ENCODE data around the gene CGNL1. TPM values are rescaled to one million over a fixed set of nuclear protein-coding genes. Genes with fewer than 3 reads are reported as not detected.

The CGNL1 gene
- total and polyA plus RNA-seq, 8 donors: 7.3 to 35.8 (median 24.2) TPM

DNA sequence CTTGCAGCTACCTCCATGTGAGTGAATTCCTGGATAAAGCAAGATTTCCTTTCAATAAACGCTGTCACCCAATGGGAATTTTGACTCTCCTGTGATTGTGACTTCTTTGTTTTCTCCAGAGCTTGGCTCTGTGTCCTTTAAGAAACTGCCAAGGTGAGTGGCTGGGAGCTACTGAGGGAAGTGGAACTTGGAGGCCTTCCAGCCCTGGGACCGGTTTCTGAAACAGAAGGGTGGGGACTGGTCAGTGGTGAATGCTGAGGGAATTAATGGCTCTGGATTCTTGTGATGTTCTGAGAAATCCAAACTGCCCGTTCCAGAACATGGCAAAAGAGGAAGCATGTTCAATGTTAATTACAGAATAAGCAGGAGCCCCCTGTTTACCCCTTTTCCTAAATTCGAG lies 174.3 kb downstream of the CGNL1 start:
- 28 to 40% methylated on average over 4 of the region's 4 CpGs for WGBS, 2 donors
- intact Hi-C loops (cut with DNase I): no loop called here
- TF ChIP-seq, protein P1, sequence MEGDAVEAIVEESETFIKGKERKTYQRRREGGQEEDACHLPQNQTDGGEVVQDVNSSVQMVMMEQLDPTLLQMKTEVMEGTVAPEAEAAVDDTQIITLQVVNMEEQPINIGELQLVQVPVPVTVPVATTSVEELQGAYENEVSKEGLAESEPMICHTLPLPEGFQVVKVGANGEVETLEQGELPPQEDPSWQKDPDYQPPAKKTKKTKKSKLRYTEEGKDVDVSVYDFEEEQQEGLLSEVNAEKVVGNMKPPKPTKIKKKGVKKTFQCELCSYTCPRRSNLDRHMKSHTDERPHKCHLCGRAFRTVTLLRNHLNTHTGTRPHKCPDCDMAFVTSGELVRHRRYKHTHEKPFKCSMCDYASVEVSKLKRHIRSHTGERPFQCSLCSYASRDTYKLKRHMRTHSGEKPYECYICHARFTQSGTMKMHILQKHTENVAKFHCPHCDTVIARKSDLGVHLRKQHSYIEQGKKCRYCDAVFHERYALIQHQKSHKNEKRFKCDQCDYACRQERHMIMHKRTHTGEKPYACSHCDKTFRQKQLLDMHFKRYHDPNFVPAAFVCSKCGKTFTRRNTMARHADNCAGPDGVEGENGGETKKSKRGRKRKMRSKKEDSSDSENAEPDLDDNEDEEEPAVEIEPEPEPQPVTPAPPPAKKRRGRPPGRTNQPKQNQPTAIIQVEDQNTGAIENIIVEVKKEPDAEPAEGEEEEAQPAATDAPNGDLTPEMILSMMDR (IDR thresholded peaks at IDR 0.05): no peak
- no peak overlapping the region for H3K4me3 ChIP-seq
- no peaks in the 10 kb centered on the region for H3K27me3 ChIP-seq
- peaks cover 0 to 11% (median 6%) of the 10 kb centered on the region in 3 donors for H3K36me3 ChIP-seq
- peak in 4 of 6 donors; percentile 53 to 79 (median 66) for DNase-seq
- H3K9me3 ChIP-seq: no peaks in the 10 kb centered on the region
- peak overlapping the region; percentile 29 to 71 (median 54) for H3K27ac ChIP-seq
- ATAC-seq: peak; percentile 48 to 56 (median 53)
- FAIRE-seq: no peak
- peaks cover 11 to 33% (median 22%) of the 10 kb centered on the region in 3 donors for H3K4me1 ChIP-seq

DNA sequence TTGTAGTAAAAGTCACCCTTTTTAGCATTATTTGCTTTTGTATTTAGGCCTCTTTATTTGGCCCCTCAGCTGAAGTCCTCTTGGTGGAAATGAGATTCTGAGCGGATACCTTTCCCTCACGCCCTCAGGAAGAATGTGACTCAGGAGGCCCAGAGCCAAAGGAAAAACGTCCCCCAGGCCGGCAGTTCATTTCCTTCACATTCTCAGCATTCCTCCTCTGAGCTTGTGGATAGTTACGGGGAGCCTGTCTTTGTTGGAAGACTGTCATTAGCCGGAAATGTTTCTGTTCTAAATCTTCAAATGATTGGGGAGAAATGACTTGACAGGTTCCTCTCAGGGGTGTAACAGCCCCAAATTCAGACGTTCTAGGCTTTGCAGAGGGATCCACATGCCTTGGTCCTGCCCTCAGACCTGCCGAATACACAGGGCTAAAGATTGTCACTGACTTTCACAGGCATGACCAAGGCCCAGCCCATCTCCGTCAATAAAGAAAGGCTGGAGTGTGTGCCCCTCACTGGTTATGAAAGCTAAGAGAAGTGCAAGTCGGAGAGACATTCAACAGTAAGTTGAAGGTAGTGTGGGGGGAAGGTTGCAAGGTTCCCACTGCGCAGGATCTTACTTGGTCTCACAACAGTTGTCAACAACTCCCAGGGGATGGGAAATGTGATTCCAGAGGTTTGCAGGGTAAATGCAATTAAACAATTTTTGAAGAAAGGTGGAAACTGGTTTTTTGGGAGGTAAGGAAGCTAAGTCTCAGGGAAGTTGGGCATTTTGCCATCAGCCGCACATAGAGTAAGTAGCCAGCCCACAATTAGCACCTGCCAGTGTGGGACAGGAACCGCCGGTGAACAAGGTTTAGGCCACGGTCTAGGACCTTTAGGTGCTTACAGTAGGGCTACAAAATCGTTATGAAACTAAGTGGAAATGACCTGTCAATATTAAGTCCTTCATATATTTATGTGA lies 175.7 kb downstream of the CGNL1 start:
- no peaks in the 10 kb centered on the region for H3K36me3 ChIP-seq
- H3K4me1 ChIP-seq: peaks cover 11 to 33% (median 22%) of the 10 kb centered on the region in 3 donors
- WGBS, 2 donors: 61 to 66% methylated on average over 16 of the region's 16 CpGs
- peak in 3 of 6 donors; percentile 36 to 55 (median 50) for DNase-seq
- intact Hi-C loops (cut with DNase I): no loop called here
- TF ChIP-seq, protein P1 (IDR thresholded peaks at IDR 0.05): no peak
- H3K27ac ChIP-seq: peak overlapping the region; percentile 22 to 71 (median 60)
- H3K9me3 ChIP-seq: no peaks in the 10 kb centered on the region
- H3K27me3 ChIP-seq: no peaks in the 10 kb centered on the region
- FAIRE-seq: no peak
- no peak overlapping the region for H3K4me3 ChIP-seq
- ATAC-seq: peak in 2 of 4 donors; percentile 50 to 58

DNA sequence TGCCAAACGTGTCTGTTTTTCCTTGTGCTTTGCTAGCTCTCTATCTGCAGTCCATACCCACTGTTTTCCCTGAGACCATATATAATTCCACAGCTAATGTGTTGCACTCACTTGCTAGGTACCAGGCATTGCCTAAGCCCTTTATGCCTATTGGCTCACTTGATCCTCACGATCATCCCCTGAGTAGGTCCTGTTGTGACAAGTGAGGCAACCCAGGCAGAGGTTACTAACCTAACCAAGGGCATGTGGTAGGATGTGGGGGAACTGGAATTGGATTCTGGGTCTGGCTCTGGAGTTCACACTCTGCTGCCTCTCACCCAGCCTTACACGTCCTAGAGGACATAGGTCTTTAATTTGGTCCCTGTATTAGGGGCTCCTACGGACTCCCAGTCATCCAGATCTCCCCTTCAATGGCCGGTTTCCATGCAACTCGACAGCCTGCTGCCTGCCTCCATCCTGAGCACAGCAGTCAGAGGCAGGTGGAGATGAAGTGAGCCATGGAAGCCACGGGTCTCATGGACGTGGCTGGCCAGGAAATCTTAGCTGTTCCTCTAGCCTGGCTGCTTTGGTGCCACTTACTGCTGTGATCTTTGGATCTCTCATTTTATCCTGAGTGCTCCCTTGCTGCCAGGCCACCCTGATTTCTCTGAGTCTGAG lies 176.5 kb downstream of the CGNL1 start:
- 91 to 92% methylated on average over 8 of the region's 8 CpGs for whole genome bisulfite sequencing, 2 donors
- no peaks in the 10 kb centered on the region for H3K36me3 ChIP-seq
- FAIRE-seq: no peak
- no peaks in the 10 kb centered on the region for H3K27me3 ChIP-seq
- DNase-seq: no peak
- H3K4me1 ChIP-seq: peaks cover 11 to 33% (median 22%) of the 10 kb centered on the region in 3 donors
- H3K4me3 ChIP-seq: no peak overlapping the region
- TF ChIP-seq, protein P1 (IDR thresholded peaks at IDR 0.05): no peak
- ATAC-seq: no peak
- peak overlapping the region; percentile 22 to 71 (median 60) for H3K27ac ChIP-seq
- no peaks in the 10 kb centered on the region for H3K9me3 ChIP-seq
- intact Hi-C loops (cut with DNase I): no loop called here

DNA sequence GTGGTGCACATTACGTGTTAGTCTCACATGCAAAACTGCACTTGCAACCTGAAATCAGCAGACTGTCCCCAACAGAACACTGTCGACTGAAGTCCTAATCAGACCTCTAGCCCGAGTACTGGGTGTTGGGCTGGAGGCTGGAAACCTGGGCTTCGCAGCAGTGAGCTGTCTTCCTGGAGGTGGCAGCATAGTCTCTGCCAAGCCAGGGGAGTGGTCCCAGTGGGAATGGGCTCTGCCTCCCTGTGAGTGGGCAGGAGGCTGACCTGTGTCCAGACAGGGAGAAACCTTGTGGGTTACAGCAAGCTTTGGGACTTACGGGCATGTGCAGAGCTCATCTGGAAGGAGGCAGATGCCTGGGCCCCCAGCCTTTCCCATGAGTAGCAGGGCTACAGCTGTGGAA lies 177.2 kb downstream of the CGNL1 start:
- Histone ChIP-seq H3K27ac (no peak overlapping the region), H3K4me1 (peaks cover 11 to 26% (median 16%) of the 10 kb centered on the region in 3 donors), H3K36me3 (no peaks in the 10 kb centered on the region), H3K27me3 (no peaks in the 10 kb centered on the region), H3K4me3 (no peak overlapping the region), H3K9me3 (no peaks in the 10 kb centered on the region)
- TF ChIP-seq, protein P1 (IDR thresholded peaks at IDR 0.05): no peak
- WGBS, 2 donors: 90 to 91% methylated on average over 5 of the region's 5 CpGs
- ATAC-seq (no peak), FAIRE-seq (no peak), DNase-seq (no peak)
- intact Hi-C loops (cut with DNase I): no loop called here
